PC-3 (cell line): ENCODE results near the gene RBM20. TPM values are rescaled to one million over a fixed set of nuclear protein-coding genes. Genes with fewer than 3 reads are reported as not detected.

Experiments
- ATAC-seq: fragments of 200-7000 bp; cut with Tn5 transposase; 2 replicates; pipeline ENCODE4 v1.9.1; 2020; ENCODE audit warnings: mild to moderate bottlenecking, moderate library complexity
- BruUV-seq: library from RNA; stranded (reverse); fragments of 400-500 nt; replicated peaks from 2 replicates; lab custom pipeline; 2021; lab: Mats Ljungman, UMichigan
- CTCF ChIA-PET: fragments of 300-600 bp; sonication (Branson Sonifier 250); formaldehyde crosslinking; loops from one replicate; lab custom pipeline; 2022; ENCODE audit warnings: antibody characterized with exemption; lab: Charles Lee
- POLR2A ChIA-PET: fragments of 300-600 bp; sonication (Branson Sonifier 250); formaldehyde crosslinking; loops from one replicate; lab custom pipeline; 2022; ENCODE audit warnings: antibody characterized with exemption; ENCODE audit not compliant: unreplicated experiment; lab: Charles Lee
- DNase-seq: peaks from one replicate; pipeline ENCODE4 v3.0.0-alpha.2; 2015
- H2AFZ ChIP-seq: fragments of 300-600 bp; sonication (generic); 2 replicates; pipeline ENCODE4 v1.6.0; 2016; ENCODE audit warnings: antibody characterized with exemption, low read length
- H3F3A ChIP-seq: fragments of 300-600 bp; sonication (generic); one replicate; pipeline ENCODE4 v1.6.0; 2017; ENCODE audit warnings: antibody characterized with exemption, low read length, control low read depth, mild to moderate bottlenecking; ENCODE audit not compliant: unreplicated experiment
- H3K27ac ChIP-seq: fragments of 300-600 bp; sonication (generic); 2 replicates; pipeline ENCODE4 v1.5.1; 2016; ENCODE audit warnings: mild to moderate bottlenecking, low read length
- H3K27me3 ChIP-seq: fragments of 300-600 bp; sonication (generic); 2 replicates; pipeline ENCODE4 v1.6.1; 2016; ENCODE audit warnings: low read length, mixed read lengths
- H3K36me3 ChIP-seq: fragments of 300-600 bp; sonication (generic); 2 replicates; pipeline ENCODE4 v1.6.1; 2016; ENCODE audit warnings: low read depth, mixed run types, low read length, mixed read lengths
- H3K4me1 ChIP-seq: fragments of 300-600 bp; sonication (generic); 2 replicates; pipeline ENCODE4 v1.5.1; 2016; ENCODE audit warnings: low read length; ENCODE audit not compliant: insufficient read depth
- H3K4me2 ChIP-seq: fragments of 300-600 bp; sonication (generic); 2 replicates; pipeline ENCODE4 v1.6.0; 2016; ENCODE audit warnings: low read length
- H3K4me3 ChIP-seq: fragments of 300-600 bp; sonication (generic); 2 replicates; pipeline ENCODE4 v1.5.1; 2016; ENCODE audit warnings: mild to moderate bottlenecking, low read length, mixed read lengths
- H3K79me2 ChIP-seq: fragments of 300-600 bp; sonication (generic); 2 replicates; pipeline ENCODE4 v1.6.1; 2017; ENCODE audit warnings: low read length, mixed read lengths
- H3K9ac ChIP-seq: fragments of 300-600 bp; sonication (generic); 2 replicates; pipeline ENCODE4 v1.6.0; 2016; ENCODE audit warnings: mild to moderate bottlenecking, low read length
- H3K9me2 ChIP-seq: fragments of 300-600 bp; sonication (generic); replicated peaks from 2 replicates; pipeline ENCODE4 v1.6.1; 2016; ENCODE audit warnings: mixed run types, low read length, mixed read lengths
- H3K9me3 ChIP-seq: fragments of 300-600 bp; sonication (generic); 2 replicates; pipeline ENCODE4 v1.6.1; 2016; ENCODE audit warnings: low read length, mixed read lengths
- H4K20me1 ChIP-seq: fragments of 300-600 bp; sonication (generic); 2 replicates; pipeline ENCODE4 v1.6.1; 2016; ENCODE audit warnings: low read length, mixed read lengths
- CTCF ChIP-seq: fragments of 300-600 bp; sonication (generic); conservative IDR thresholded peaks from 2 replicates; pipeline ENCODE4 v1.5.1; 2017; ENCODE audit warnings: antibody characterized with exemption, low read depth, mild to moderate bottlenecking, low read length
- EZH2 ChIP-seq: fragments of 300-600 bp; sonication (generic); IDR thresholded peaks from one replicate; pipeline ENCODE4 v1.6.1; 2017; ENCODE audit warnings: antibody characterized with exemption, mild to moderate bottlenecking, low read length; ENCODE audit not compliant: unreplicated experiment
- EZH2phosphoT487 ChIP-seq: fragments of 300-600 bp; sonication (generic); IDR thresholded peaks from 2 replicates; pipeline ENCODE4 v1.6.1; 2018; ENCODE audit warnings: mild to moderate bottlenecking, antibody characterized with exemption, low read length, borderline replicate concordance
- intact Hi-C: fragments of 100-400 bp; cut with micrococcal nuclease; formaldehyde crosslinking; loops from 2 replicates; pipeline ENCODE4 v1.9.0; 2023
- total RNA-seq: library from RNA; depleted of rRNA; stranded (reverse); fragments of >200 nt; gene quantifications from 2 replicates; pipeline ENCODE4 v1.2.3, GENCODE V29; 2014

The RBM20 gene
- total RNA-seq, 1 experiment from 2014 or later, result 0.40 TPM

- Histone ChIP-seq H3K4me3 (no peak overlapping the region), H3K36me3 (no peaks in the 10 kb centered on the region), H3K27ac (no peak overlapping the region), H3K9me3 (no peaks in the 10 kb centered on the region), H3K9me2 (no peaks in the 10 kb centered on the region), H3K4me2 (no peak overlapping the region), H3K27me3 (no peaks in the 10 kb centered on the region), H3K79me2 (no peaks in the 10 kb centered on the region), H3K9ac (no peak overlapping the region), H4K20me1 (no peaks in the 10 kb centered on the region), H2AFZ (no peak overlapping the region), H3F3A (peaks cover 3% of the 10 kb centered on the region), H3K4me1 (peaks cover 13% of the 10 kb centered on the region)
- DNase-seq, result no peak
- no peak for TF ChIP-seq EZH2
- TF ChIP-seq CTCF, result no peak
- TF ChIP-seq EZH2phosphoT487, result no peak
- no TSS peak for BruUV-seq
- intact Hi-C loops, result no loop called here
- no peak for ATAC-seq
- POLR2A ChIA-PET, result no interaction called here
- CTCF ChIA-PET, result no interaction called here
These were observed 18.7 kb upstream of the RBM20 start for GRCh38 chr10:110625356-110625894.

- no peak overlapping the region for H2AFZ ChIP-seq
- CTCF ChIA-PET, result no interaction called here
- H3K9ac ChIP-seq, result no peak overlapping the region
- no peak overlapping the region for H3K4me2 ChIP-seq
- H3K4me3 ChIP-seq, result no peak overlapping the region
- no peaks in the 10 kb centered on the region for H3K27me3 ChIP-seq
- peaks cover 19% of the 10 kb centered on the region for H3K4me1 ChIP-seq
- no peaks in the 10 kb centered on the region for H3K9me2 ChIP-seq
- H3K79me2 ChIP-seq, result no peaks in the 10 kb centered on the region
- H4K20me1 ChIP-seq, result no peaks in the 10 kb centered on the region
- POLR2A ChIA-PET, result no interaction called here
- H3K9me3 ChIP-seq, result no peaks in the 10 kb centered on the region
- H3K36me3 ChIP-seq, result no peaks in the 10 kb centered on the region
- ATAC-seq (no peak), DNase-seq (no peak)
- intact Hi-C loops, result no loop called here
- H3K27ac ChIP-seq, result no peak overlapping the region
- BruUV-seq, result no TSS peak
- H3F3A ChIP-seq, result peaks cover 5% of the 10 kb centered on the region
- no peak for TF ChIP-seq EZH2phosphoT487
- no peak for TF ChIP-seq CTCF
- TF ChIP-seq EZH2, result no peak
These were observed 17.9 kb upstream of the RBM20 start for GRCh38 chr10:110625951-110626855.

- no TSS peak for BruUV-seq
- Histone ChIP-seq H3K4me1 (peaks cover 19% of the 10 kb centered on the region), H3K9ac (no peak overlapping the region), H4K20me1 (no peaks in the 10 kb centered on the region), H3K4me3 (no peak overlapping the region), H3F3A (peaks cover 5% of the 10 kb centered on the region), H3K9me3 (no peaks in the 10 kb centered on the region), H3K36me3 (no peaks in the 10 kb centered on the region), H3K9me2 (no peaks in the 10 kb centered on the region), H3K4me2 (no peak overlapping the region), H3K79me2 (no peaks in the 10 kb centered on the region), H3K27me3 (no peaks in the 10 kb centered on the region), H2AFZ (no peak overlapping the region), H3K27ac (no peak overlapping the region)
- DNase-seq (no peak), ATAC-seq (no peak)
- ChIA-PET CTCF (no interaction called here), POLR2A (no interaction called here)
- intact Hi-C loops, result loop anchor here (2.0 kb wide), 1 partner anchor 17 kb away; no protein-coding TSS in a partner anchor
- TF ChIP-seq EZH2 (no peak), EZH2phosphoT487 (no peak), CTCF (no peak)
These were observed 16.0 kb upstream of the RBM20 start for GRCh38 chr10:110628161-110628560.
